Hematopoietic multipotent progenitor cell (in vitro differentiated cells): ENCODE data around the gene RAB8B. TPM values are rescaled to one million over a fixed set of nuclear protein-coding genes. Genes with fewer than 3 reads are reported as not detected.

Experiments
- DNase-seq, 3 donors: peaks; one replicate each; pipeline ENCODE4 v3.0.0-alpha.2; 2011 to 2015; ENCODE audit warnings: low read depth in 2 of 3, low spot score in 2 of 3
- total RNA-seq: library from RNA; depleted of rRNA; stranded (reverse); fragments of >200 nt; gene quantifications from one replicate; pipeline ENCODE4 v1.2.3, GENCODE V29; 2012

Gene RAB8B
- total RNA-seq, 1 donor, result 14.0 TPM

- no peak for DNase-seq
These were observed 7.8 kb upstream of the RAB8B start for GRCh38 chr15:63181648-63182047.

- no peak for DNase-seq
These were observed 4.2 kb upstream of the RAB8B start for GRCh38 chr15:63185206-63185605.

- no peak for DNase-seq
These were observed 3.3 kb upstream of the RAB8B start for GRCh38 chr15:63186065-63186464.

- no peak for DNase-seq
These were observed 1.7 kb upstream of the RAB8B start for GRCh38 chr15:63187589-63188226.

GRCh38 chr15:63188247-63188925 is 1.0 kb upstream of the RAB8B start:
- DNase-seq, result no peak

GRCh38 chr15:63189941-63190768 is 749 bp downstream of the RAB8B start:
- DNase-seq, result peak in 1 of 3 donors; percentile 26

GRCh38 chr15:63190769-63191649 is 1.6 kb downstream of the RAB8B start:
- DNase-seq, result no peak

- peak; percentile 67 to 81 (median 74) for DNase-seq
These were observed 2.7 kb downstream of the RAB8B start for GRCh38 chr15:63191895-63192618.

GRCh38 chr15:63192619-63193206 is 3.3 kb downstream of the RAB8B start:
- DNase-seq, result no peak

- DNase-seq, result no peak
These were observed 4.9 kb downstream of the RAB8B start for GRCh38 chr15:63194302-63194701.

- no peak for DNase-seq
These were observed 5.6 kb downstream of the RAB8B start for GRCh38 chr15:63194880-63195568.

GRCh38 chr15:63195569-63196015 is 6.2 kb downstream of the RAB8B start:
- peak in 1 of 3 donors; percentile 44 for DNase-seq

- no peak for DNase-seq
These were observed 7.4 kb downstream of the RAB8B start for GRCh38 chr15:63196842-63197241.

- no peak for DNase-seq
These were observed 8.2 kb downstream of the RAB8B start for GRCh38 chr15:63197626-63198025.

- DNase-seq, result peak in 1 of 3 donors; percentile 39
These were observed 9.2 kb downstream of the RAB8B start for GRCh38 chr15:63198371-63199250.

GRCh38 chr15:63200464-63201249 is 11.3 kb downstream of the RAB8B start:
- DNase-seq, result no peak

GRCh38 chr15:63202861-63203260 is 13.5 kb downstream of the RAB8B start:
- no peak for DNase-seq
